Hepatocyte (in vitro differentiated cells): ENCODE data around the gene AMMECR1. TPM values are rescaled to one million over a fixed set of nuclear protein-coding genes. Genes with fewer than 3 reads are reported as not detected.
"Not testable (repeated sequence)": the region's sequence is repeated elsewhere in the genome, so short reads cannot be mapped to it uniquely, and the experiment has no call there.

Experiments used
- DNase-seq: peaks from one replicate; pipeline ENCODE4 v3.0.0-alpha.2; 2016; ENCODE audit warnings: low spot score
- H2AFZ ChIP-seq: fragments of 200-600 bp; sonication (generic); 2 replicates; pipeline ENCODE4 v1.6.0; 2016; ENCODE audit warnings: antibody characterized with exemption, mild to moderate bottlenecking
- H3K27ac ChIP-seq: fragments of 200-600 bp; sonication (generic); 2 replicates; pipeline ENCODE4 v1.5.1; 2016; ENCODE audit warnings: mild to moderate bottlenecking
- H3K27me3 ChIP-seq: fragments of 200-600 bp; sonication (generic); 2 replicates; pipeline ENCODE4 v1.6.1; 2016
- H3K36me3 ChIP-seq: fragments of 200-600 bp; sonication (generic); replicated peaks from 2 replicates; pipeline ENCODE4 v1.5.1; 2016; ENCODE audit warnings: low read depth; ENCODE audit not compliant: insufficient read depth
- H3K4me1 ChIP-seq: fragments of 200-600 bp; sonication (generic); 2 replicates; pipeline ENCODE4 v1.5.1; 2016; ENCODE audit warnings: mild to moderate bottlenecking, moderate library complexity; ENCODE audit not compliant: insufficient read depth
- H3K4me2 ChIP-seq: fragments of 200-600 bp; sonication (generic); 2 replicates; pipeline ENCODE4 v1.6.0; 2016
- H3K4me3 ChIP-seq: fragments of 200-600 bp; sonication (generic); 2 replicates; pipeline ENCODE4 v1.5.1; 2016; ENCODE audit warnings: mild to moderate bottlenecking
- H3K79me2 ChIP-seq: fragments of 200-600 bp; sonication (generic); 2 replicates; pipeline ENCODE4 v1.6.0; 2017; ENCODE audit warnings: mild to moderate bottlenecking
- H3K9me2 ChIP-seq: fragments of 200-600 bp; sonication (generic); replicated peaks from 2 replicates; pipeline ENCODE4 v1.6.0; 2017; ENCODE audit warnings: mild to moderate bottlenecking; ENCODE audit not compliant: insufficient read depth
- H3K9me3 ChIP-seq: fragments of 200-600 bp; sonication (generic); 2 replicates; pipeline ENCODE4 v1.5.1; 2016; ENCODE audit warnings: low read depth, mild to moderate bottlenecking
- H4K20me1 ChIP-seq: fragments of 200-600 bp; sonication (generic); 2 replicates; pipeline ENCODE4 v1.6.0; 2016; ENCODE audit warnings: mild to moderate bottlenecking; ENCODE audit not compliant: insufficient read depth, poor library complexity, severe bottlenecking
- CTCF ChIP-seq: fragments of 200-600 bp; sonication (generic); IDR thresholded peaks from 2 replicates; pipeline ENCODE4 v1.5.1; 2016; ENCODE audit warnings: antibody characterized with exemption, mild to moderate bottlenecking; ENCODE audit not compliant: poor library complexity
- EZH2 ChIP-seq: fragments of 200-600 bp; sonication (generic); IDR thresholded peaks from 2 replicates; pipeline ENCODE4 v1.6.1; 2016; ENCODE audit warnings: antibody characterized with exemption, mild to moderate bottlenecking, borderline replicate concordance
- EZH2phosphoT487 ChIP-seq: fragments of 200-600 bp; sonication (generic); IDR thresholded peaks from one replicate; pipeline ENCODE4 v1.6.1; 2018; ENCODE audit warnings: antibody characterized with exemption, mild to moderate bottlenecking, low read depth, moderate library complexity; ENCODE audit not compliant: unreplicated experiment, severe bottlenecking
- WGBS: methylation state at CpG from one replicate; pipeline ENCODE4 v1.1.6; 2016; ENCODE audit warnings: low lambda C conversion rate; ENCODE audit errors: missing lambda C conversion rate; 5-methylcytosine and 5-hydroxymethylcytosine counted together
- polyA plus RNA-seq: library from polyadenylated mRNA; unstranded; fragments of >200 nt; fragmentation: Nextera tagmentation; extraction: Ambion mirVana; gene quantifications from 2 replicates; pipeline ENCODE4 v1.2.1, GENCODE V29; 2016
- total RNA-seq: library from RNA; depleted of rRNA; stranded (reverse); fragments of >200 nt; gene quantifications from 2 replicates; pipeline ENCODE4 v1.2.3, GENCODE V29; 2014

The AMMECR1 gene
- total and polyA plus RNA-seq, 2 experiments from 2014 or later, result 24.6 to 33.3 TPM

GRCh38 chrX:110241816-110242215 is 76.1 kb downstream of the AMMECR1 start:
- H3K36me3 ChIP-seq, result no peaks in the 10 kb centered on the region
- H4K20me1 ChIP-seq, result no peaks in the 10 kb centered on the region
- no peak for DNase-seq
- H2AFZ ChIP-seq, result no peak overlapping the region
- 76% methylated on average over 1 of the region's 1 CpG for WGBS
- no peak overlapping the region for H3K4me3 ChIP-seq
- H3K4me1 ChIP-seq, result no peaks in the 10 kb centered on the region
- TF ChIP-seq CTCF, result no peak
- no peak for TF ChIP-seq EZH2
- TF ChIP-seq EZH2phosphoT487, result no peak
- H3K27ac ChIP-seq, result no peak overlapping the region
- H3K9me2 ChIP-seq, result no peaks in the 10 kb centered on the region
- no peaks in the 10 kb centered on the region for H3K27me3 ChIP-seq
- H3K9me3 ChIP-seq, result no peaks in the 10 kb centered on the region
- peaks cover 13% of the 10 kb centered on the region for H3K79me2 ChIP-seq
- H3K4me2 ChIP-seq, result no peak overlapping the region

DNA sequence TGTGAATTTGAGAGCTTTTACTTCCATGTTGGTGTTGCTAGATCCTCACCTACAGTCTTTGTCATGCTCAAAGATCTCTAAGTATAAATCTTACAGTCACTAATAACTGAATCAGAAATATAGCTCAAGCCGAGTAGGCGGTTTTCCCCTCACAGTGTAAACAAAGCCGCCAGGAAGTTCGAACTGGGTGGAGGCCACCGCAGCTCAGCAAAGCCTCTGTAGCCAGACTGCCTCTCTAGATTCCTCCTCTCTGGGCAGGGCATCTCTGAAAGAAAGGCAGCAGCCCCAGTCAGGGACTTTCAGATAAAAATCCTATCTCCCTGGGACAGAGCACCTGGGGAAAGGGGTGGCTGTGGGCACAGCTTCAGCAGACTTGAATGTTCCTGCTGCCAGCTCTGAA is 79.6 kb downstream of the AMMECR1 start:
- not testable (repeated sequence) for H3K4me3 ChIP-seq, H3K4me1 ChIP-seq, H2AFZ ChIP-seq, H3K9me3 ChIP-seq, H3K9me2 ChIP-seq, H4K20me1 ChIP-seq, H3K27ac ChIP-seq, H3K36me3 ChIP-seq, H3K27me3 ChIP-seq, DNase-seq, H3K4me2 ChIP-seq
- 73% methylated on average over 5 of the region's 5 CpGs for WGBS
- H3K79me2 ChIP-seq, result peaks cover 10% of the 10 kb centered on the region

GRCh38 chrX:110231485-110231884 is 86.4 kb downstream of the AMMECR1 start:
- H3K36me3 ChIP-seq, H4K20me1 ChIP-seq, H3K27ac ChIP-seq, H3K4me1 ChIP-seq, H3K9me3 ChIP-seq, H2AFZ ChIP-seq, H3K27me3 ChIP-seq, H3K9me2 ChIP-seq, H3K4me3 ChIP-seq, H3K4me2 ChIP-seq, DNase-seq: not testable (repeated sequence)
- peaks cover 19% of the 10 kb centered on the region for H3K79me2 ChIP-seq
- 62% methylated on average over 3 of the region's 3 CpGs for WGBS

DNA sequence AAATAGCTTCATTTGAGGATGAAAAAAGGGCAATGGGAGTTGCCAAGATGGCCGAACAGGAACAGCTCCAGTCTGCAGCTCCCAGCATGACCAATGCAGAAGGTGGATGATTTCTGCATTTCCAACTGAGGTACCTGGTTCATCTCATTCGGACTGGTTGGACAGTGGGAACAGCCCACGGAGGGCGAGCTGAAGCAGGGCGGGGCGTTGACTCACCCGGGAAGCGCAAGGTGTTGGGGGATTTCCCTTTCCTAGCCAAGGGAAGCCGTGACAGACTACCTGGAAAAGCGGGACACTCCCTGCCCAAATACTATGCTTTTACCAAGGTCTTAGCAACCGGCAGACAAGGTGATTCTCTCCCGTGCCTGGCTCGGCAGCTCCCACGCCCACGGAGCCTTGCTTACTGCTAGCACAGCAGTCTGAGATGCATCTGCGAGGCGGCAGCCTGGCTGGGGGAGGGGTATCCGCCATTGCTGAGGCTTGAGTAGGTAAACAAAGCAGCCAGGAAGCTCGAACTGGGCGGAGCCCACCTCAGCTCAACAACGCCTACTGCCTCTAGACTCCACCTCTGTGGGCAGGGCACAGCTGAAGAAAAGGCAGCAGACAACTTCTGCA is 88.3 kb downstream of the AMMECR1 start:
- H3K27me3 ChIP-seq, H3K9me3 ChIP-seq, H3K4me1 ChIP-seq, H3K36me3 ChIP-seq, H3K9me2 ChIP-seq, H4K20me1 ChIP-seq, H2AFZ ChIP-seq: not testable (repeated sequence)
- Histone ChIP-seq H3K4me3 (peak overlapping the region; percentile 33), H3K27ac (peak overlapping the region; percentile 89), H3K79me2 (peaks cover 23% of the 10 kb centered on the region), H3K4me2 (peak overlapping the region; percentile 57)
- peak; percentile 42 for DNase-seq
- 50% methylated on average over 21 of the region's 21 CpGs for WGBS

DNA sequence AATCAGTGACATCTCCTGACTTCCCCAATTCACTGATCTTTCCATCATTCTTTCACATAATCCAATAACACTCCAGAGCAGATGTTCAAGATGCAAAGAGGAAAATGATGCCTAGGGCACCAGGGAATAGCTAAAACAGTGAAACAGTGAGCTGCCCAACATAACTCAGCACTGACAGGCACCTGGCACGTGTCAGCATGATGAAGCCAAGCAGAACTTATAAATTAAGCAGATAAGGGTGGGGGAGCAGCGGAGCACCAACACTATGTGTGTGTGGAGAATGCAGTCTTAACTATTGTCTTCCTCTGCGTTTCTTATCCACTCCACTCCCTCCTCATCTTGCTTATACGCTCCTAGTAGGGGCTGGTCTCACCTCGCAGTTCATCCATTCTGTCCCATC is 89.4 kb downstream of the AMMECR1 start:
- no peak overlapping the region for H2AFZ ChIP-seq
- no peak overlapping the region for H3K4me3 ChIP-seq
- H3K79me2 ChIP-seq, result peaks cover 23% of the 10 kb centered on the region
- H3K4me1 ChIP-seq, result no peaks in the 10 kb centered on the region
- H3K27ac ChIP-seq, result peak overlapping the region; percentile 89
- TF ChIP-seq EZH2, result no peak
- TF ChIP-seq EZH2phosphoT487, result no peak
- TF ChIP-seq CTCF, result no peak
- no peaks in the 10 kb centered on the region for H3K36me3 ChIP-seq
- H3K9me3 ChIP-seq, result no peaks in the 10 kb centered on the region
- no peaks in the 10 kb centered on the region for H3K9me2 ChIP-seq
- H3K4me2 ChIP-seq, result no peak overlapping the region
- DNase-seq, result no peak
- H3K27me3 ChIP-seq, result no peaks in the 10 kb centered on the region
- H4K20me1 ChIP-seq, result no peaks in the 10 kb centered on the region
- WGBS, result 51% methylated on average over 5 of the region's 5 CpGs
